ENCODE results near the gene SPNS2. TPM values are rescaled to one million over a fixed set of nuclear protein-coding genes. Genes with fewer than 3 reads are reported as not detected.

Gene SPNS2
- total and polyA plus RNA-seq, 10 of the 15 experiments (the other 5 are each of a cell fraction or from before 2014, with no cell fraction given) = 0.04 to 1.1 (median 0.23) TPM; not detected in 2

DNA sequence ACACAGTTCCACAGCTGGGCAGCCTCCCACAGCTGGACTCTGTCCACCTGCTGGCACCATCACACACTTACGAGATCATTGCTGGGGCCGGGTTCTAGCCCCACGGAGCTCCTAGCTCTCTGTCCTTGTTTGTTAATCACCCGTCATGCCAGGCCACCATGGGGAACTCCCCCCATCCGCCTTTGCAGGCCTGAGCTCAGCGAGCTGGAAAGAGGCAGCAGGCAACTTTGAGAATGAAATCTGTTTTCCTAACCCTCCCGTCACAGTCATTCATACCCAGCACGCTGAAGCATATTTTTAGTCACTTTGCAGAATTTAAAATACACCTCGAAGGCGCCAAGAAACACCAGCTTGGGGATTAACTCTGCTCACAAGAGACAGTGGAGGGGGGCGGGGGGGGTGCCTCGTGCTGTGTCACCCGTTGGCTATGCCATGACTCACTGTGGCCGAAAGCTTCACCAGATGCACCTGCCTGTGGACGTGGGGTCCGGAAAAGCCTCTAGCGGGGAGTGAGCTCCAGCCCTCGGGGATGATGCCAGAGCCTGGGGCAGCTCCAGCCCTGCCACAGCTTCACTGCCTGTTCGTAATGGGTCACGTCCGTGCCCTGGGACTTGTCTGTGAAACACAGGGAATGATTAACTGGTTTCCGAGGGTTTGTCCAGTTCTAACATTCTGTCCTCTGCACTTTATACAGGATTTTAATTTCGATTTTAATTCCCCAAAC, 1.4 kb upstream of the SPNS2 start:
- ChIA-PET POLR2A (interaction anchor here (0.5 to 0.6 kb wide), 2 partner anchors 31 to 69 kb away, joined by 3 to 4 read pairs; no protein-coding TSS in a partner anchor), RAD21 (ENCODE audit: unreplicated experiment) (interaction anchor here (0.7 to 1.1 kb wide), 5 partner anchors 21 to 534 kb away, joined by 3 to 5 read pairs (median 3); no protein-coding TSS in a partner anchor), CTCF (interaction anchor here (0.7 to 1.5 kb wide), 5 partner anchors 15 to 193 kb away, joined by 3 to 8 read pairs (median 4); no protein-coding TSS in a partner anchor), SMC1A (ENCODE audit: uncharacterized antibody, unreplicated experiment) (interaction anchor here (0.7 to 1.5 kb wide), 5 partner anchors 11 to 76 kb away, joined by 3 to 5 read pairs (median 3); no protein-coding TSS in a partner anchor)
- H3K27me3 ChIP-seq (replicated peaks in 1 of 2; ENCODE audit: control insufficient read depth in 2 of 2, insufficient read depth in 2 of 2, low read length in 1 of 2) = peaks cover 8 to 16% of the 10 kb centered on the region in 2 experiments
- no peak overlapping the region for H2AFZ ChIP-seq (ENCODE audit: control insufficient read depth, low read depth, low read length)
- H3K9ac ChIP-seq (ENCODE audit: control insufficient read depth, insufficient read depth, low read length) = no peak overlapping the region
- H3K4me1 ChIP-seq (ENCODE audit: control insufficient read depth, insufficient read depth, low read length) = peaks cover 11% of the 10 kb centered on the region
- H3K36me3 ChIP-seq (ENCODE audit: control insufficient read depth in 2 of 2, insufficient read depth in 2 of 2, low read length in 1 of 2) = no peaks in the 10 kb centered on the region
- in situ Hi-C loops (cut with MboI) (no loop called here), intact Hi-C loops (cut with micrococcal nuclease; ENCODE audit: unreplicated experiment) (no loop called here)
- H3K79me2 ChIP-seq (ENCODE audit: control insufficient read depth, insufficient read depth, low read length) = no peaks in the 10 kb centered on the region
- peak; percentile 81 for ATAC-seq
- H3K4me3 ChIP-seq = no peak overlapping the region
- no peak for FAIRE-seq
- TF ChIP-seq BHLHE40 (IDR thresholded peaks at IDR 0.05; ENCODE audit: borderline replicate concordance in 1 of 2, low read depth in 2 of 2, low read length in 1 of 2) (peak in 1 of 2 experiments; percentile 38; a peak in 1 of 4 replicates), MTA3 (IDR thresholded peaks at IDR 0.05; ENCODE audit: borderline replicate concordance, low read length) (no peak)
- H3K27ac ChIP-seq (ENCODE audit: control insufficient read depth, insufficient read depth) = no peak overlapping the region
- BruUV-seq (replicated peaks) = no TSS peak
- WGBS (ENCODE audit: insufficient coverage, insufficient replicate concordance, low lambda C conversion rate, missing lambda C conversion rate) = under 1% methylated on average over 23 of the region's 23 CpGs
- DNase-seq (ENCODE audit: low read depth, low spot score) = peak; percentile 21
- no peak overlapping the region; the same call in 1 of the 2 replicates for H3K4me2 ChIP-seq (ENCODE audit: control insufficient read depth, insufficient read depth)
- H4K20me1 ChIP-seq (ENCODE audit: control insufficient read depth, insufficient read depth) = no peaks in the 10 kb centered on the region
- no peaks in the 10 kb centered on the region for H3K9me3 ChIP-seq (replicated peaks; ENCODE audit: control insufficient read depth, insufficient read depth, low read length)

DNA sequence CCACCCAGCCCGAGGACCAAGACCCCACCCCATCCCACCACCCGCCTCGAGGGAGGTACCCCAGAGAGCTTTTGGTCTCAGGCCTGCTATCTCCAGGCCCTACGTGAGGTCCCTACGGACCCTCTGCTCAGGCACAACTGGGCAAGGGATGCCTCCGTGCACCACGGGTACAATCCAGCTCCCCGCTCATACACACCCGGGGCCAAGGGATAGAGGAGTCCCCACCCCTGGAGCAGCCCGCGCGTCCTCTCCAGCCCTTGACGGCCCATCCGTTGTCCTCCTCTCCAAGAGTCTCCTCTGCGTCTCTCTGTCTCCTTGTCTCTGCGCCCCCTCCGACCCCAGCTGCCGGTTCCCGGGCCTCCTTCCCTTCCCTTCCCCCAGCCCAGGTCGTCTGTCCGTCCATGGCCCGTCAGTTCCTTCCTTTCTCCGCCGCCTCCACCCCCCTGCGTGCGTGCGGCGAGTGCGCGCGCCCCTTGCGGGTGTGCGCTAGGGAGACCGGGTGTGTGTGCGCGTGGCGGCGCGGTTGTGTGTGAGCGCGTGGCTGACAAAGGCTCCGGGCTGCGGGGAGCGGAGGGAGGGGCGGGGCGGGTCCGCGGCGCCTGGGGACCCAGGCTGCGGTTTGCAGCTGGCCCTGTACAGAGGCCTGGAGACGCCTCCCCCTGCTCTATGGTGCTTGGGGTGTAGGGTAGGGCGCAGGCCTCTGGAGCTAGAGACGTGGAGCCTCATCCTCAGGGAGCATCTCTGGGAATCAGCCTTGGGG, 930 bp downstream of the SPNS2 start:
- Histone ChIP-seq H3K79me2 (ENCODE audit: control insufficient read depth, insufficient read depth, low read length) (no peaks in the 10 kb centered on the region), H2AFZ (ENCODE audit: control insufficient read depth, low read depth, low read length) (no peak overlapping the region), H3K4me1 (ENCODE audit: control insufficient read depth, insufficient read depth, low read length) (peaks cover 11% of the 10 kb centered on the region; the same call in 1 of the 2 replicates), H3K27me3 (replicated peaks in 1 of 2; ENCODE audit: control insufficient read depth in 2 of 2, insufficient read depth in 2 of 2, low read length in 1 of 2) (peaks cover 11 to 16% of the 10 kb centered on the region in 2 experiments), H3K9me3 (replicated peaks; ENCODE audit: control insufficient read depth, insufficient read depth, low read length) (no peaks in the 10 kb centered on the region), H3K4me2 (ENCODE audit: control insufficient read depth, insufficient read depth) (peak overlapping the region; percentile 38; the same call in 1 of the 2 replicates), H3K4me3 (no peak overlapping the region), H3K9ac (ENCODE audit: control insufficient read depth, insufficient read depth, low read length) (no peak overlapping the region), H3K36me3 (ENCODE audit: control insufficient read depth in 2 of 2, insufficient read depth in 2 of 2, low read length in 1 of 2) (no peaks in the 10 kb centered on the region), H4K20me1 (ENCODE audit: control insufficient read depth, insufficient read depth) (no peaks in the 10 kb centered on the region), H3K27ac (ENCODE audit: control insufficient read depth, insufficient read depth) (no peak overlapping the region)
- CTCF ChIA-PET = no interaction called here
- ATAC-seq (no peak), FAIRE-seq (no peak), DNase-seq (ENCODE audit: low read depth, low spot score) (no peak)
- peak; percentile 79 for TF ChIP-seq HDAC6 (IDR thresholded peaks at IDR 0.05; ENCODE audit: unreplicated experiment)
- no peak for TF ChIP-seq SP1 (IDR thresholded peaks at IDR 0.05; ENCODE audit: low read depth, low read length)
- no peak for TF ChIP-seq RAD21 (IDR thresholded peaks at IDR 0.05; ENCODE audit: insufficient read depth, low read depth, low read length)
- POLR2A ChIA-PET = interaction anchor here (0.5 kb wide), 1 partner anchor 68 kb away, joined by 6 read pairs; no protein-coding TSS in a partner anchor
- in situ Hi-C loops (cut with MboI) = no loop called here
- no TSS peak for BruUV-seq (replicated peaks)
- WGBS (ENCODE audit: insufficient coverage, insufficient replicate concordance, low lambda C conversion rate, missing lambda C conversion rate) = 8% methylated on average over 50 of the region's 53 CpGs
- RAD21 ChIA-PET (ENCODE audit: unreplicated experiment) = no interaction called here
- SMC1A ChIA-PET (ENCODE audit: uncharacterized antibody, unreplicated experiment) = no interaction called here
- intact Hi-C loops (cut with micrococcal nuclease; ENCODE audit: unreplicated experiment) = no loop called here
